Activated B cell treated with CpG ODN at 0.5 μM for 24 hours (primary cell): ENCODE measurements around the gene VAMP4. TPM values are rescaled to one million over a fixed set of nuclear protein-coding genes. Genes with fewer than 3 reads are reported as not detected.
A peak's percentile ranks its signal among the peaks of the same experiment; 100 is the strongest.

Experiments used
- ATAC-seq: fragments of 200-7000 bp; cut with Tn5 transposase; one replicate; pipeline ENCODE4 v1.10.0; 2021; ENCODE audit warnings: low read depth, mild to moderate bottlenecking, moderate library complexity
- CTCF ChIA-PET: fragments of 350-600 bp; sonication (Branson Sonifier 250); formaldehyde crosslinking; loops from one replicate; lab custom pipeline; 2021; ENCODE audit warnings: antibody characterized with exemption; lab: Charles Lee
- POLR2A ChIA-PET: fragments of 350-600 bp; sonication (Branson Sonifier 250); formaldehyde crosslinking; loops from one replicate; lab custom pipeline; 2021; ENCODE audit warnings: antibody characterized with exemption; lab: Charles Lee
- DNase-seq: peaks from one replicate; pipeline ENCODE4 v3.0.0; 2022
- H3K27ac Mint-ChIP-seq: one replicate; pipeline ENCODE4 v1.8.0; 2020; ENCODE audit warnings: mixed read lengths
- H3K27me3 Mint-ChIP-seq: one replicate; pipeline ENCODE4 v1.8.0; 2021; ENCODE audit warnings: mixed read lengths
- H3K36me3 Mint-ChIP-seq: one replicate; pipeline ENCODE4 v1.8.0; 2021; ENCODE audit warnings: low read depth, mixed read lengths
- H3K4me1 Mint-ChIP-seq: one replicate; pipeline ENCODE4 v1.8.0; 2021; ENCODE audit warnings: mixed read lengths
- H3K4me3 Mint-ChIP-seq: one replicate; pipeline ENCODE4 v1.8.0; 2020; ENCODE audit warnings: mild to moderate bottlenecking, mixed read lengths
- H3K9me3 Mint-ChIP-seq: one replicate; pipeline ENCODE4 v1.8.0; 2020; ENCODE audit warnings: mixed read lengths
- intact Hi-C: fragments of 100-400 bp; cut with micrococcal nuclease; formaldehyde crosslinking; loops from one replicate; pipeline ENCODE4 v1.15.1; 2024
- total RNA-seq: library from RNA; stranded (reverse); gene quantifications from 2 replicates; pipeline ENCODE4 v1.2.3, GENCODE V29; 2022
- TF ChIP-seq, protein P1 (sequence below): fragments of 200-600 bp; IDR thresholded peaks from one replicate; pipeline ENCODE4 v1.8.0; 2022; ENCODE audit warnings: antibody characterized with exemption, mild to moderate bottlenecking

VAMP4 gene
- total RNA-seq, 1 donor from 2014 or later: 10.5 TPM

- TF ChIP-seq, protein P1, sequence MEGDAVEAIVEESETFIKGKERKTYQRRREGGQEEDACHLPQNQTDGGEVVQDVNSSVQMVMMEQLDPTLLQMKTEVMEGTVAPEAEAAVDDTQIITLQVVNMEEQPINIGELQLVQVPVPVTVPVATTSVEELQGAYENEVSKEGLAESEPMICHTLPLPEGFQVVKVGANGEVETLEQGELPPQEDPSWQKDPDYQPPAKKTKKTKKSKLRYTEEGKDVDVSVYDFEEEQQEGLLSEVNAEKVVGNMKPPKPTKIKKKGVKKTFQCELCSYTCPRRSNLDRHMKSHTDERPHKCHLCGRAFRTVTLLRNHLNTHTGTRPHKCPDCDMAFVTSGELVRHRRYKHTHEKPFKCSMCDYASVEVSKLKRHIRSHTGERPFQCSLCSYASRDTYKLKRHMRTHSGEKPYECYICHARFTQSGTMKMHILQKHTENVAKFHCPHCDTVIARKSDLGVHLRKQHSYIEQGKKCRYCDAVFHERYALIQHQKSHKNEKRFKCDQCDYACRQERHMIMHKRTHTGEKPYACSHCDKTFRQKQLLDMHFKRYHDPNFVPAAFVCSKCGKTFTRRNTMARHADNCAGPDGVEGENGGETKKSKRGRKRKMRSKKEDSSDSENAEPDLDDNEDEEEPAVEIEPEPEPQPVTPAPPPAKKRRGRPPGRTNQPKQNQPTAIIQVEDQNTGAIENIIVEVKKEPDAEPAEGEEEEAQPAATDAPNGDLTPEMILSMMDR: no peak
- Mint-ChIP-seq H3K27me3 (peaks cover 6% of the 10 kb centered on the region), H3K36me3 (peaks cover 38% of the 10 kb centered on the region), H3K4me3 (peak within 1 kb of the TSS; percentile 99), H3K9me3 (no peaks in the 10 kb centered on the region), H3K4me1 (peaks cover 43% of the 10 kb centered on the region), H3K27ac (peak within 1 kb of the TSS; percentile 94)
- ATAC-seq: peak; percentile 94
- intact Hi-C loops: loop anchor here (1.0 to 5.0 kb wide), 7 partner anchors 39 to 1036 kb away; partner anchors contain the start of genes DNM3, PIGC, PRRC2C and VAMP4
- ChIA-PET CTCF (interaction anchor here (1.4 kb wide), 1 partner anchor 39 kb away, joined by 3 read pairs; no protein-coding TSS in a partner anchor), POLR2A (interaction anchor here (0.8 to 3.5 kb wide), 8 partner anchors 17 to 1887 kb away, joined by 3 to 86 read pairs (median 5); partner anchors contain the start of genes PRRC2C, SCYL3 and VAMP4)
- DNase-seq: peak; percentile 91
Observed at GRCh38 chr1:171781176-171781875, 39.5 kb upstream of the VAMP4 start, which contains the start of gene METTL13. METTL13 (plus strand) TSS chr1:171781660; CDS start chr1:171781968, 308 bp downstream.

DNA sequence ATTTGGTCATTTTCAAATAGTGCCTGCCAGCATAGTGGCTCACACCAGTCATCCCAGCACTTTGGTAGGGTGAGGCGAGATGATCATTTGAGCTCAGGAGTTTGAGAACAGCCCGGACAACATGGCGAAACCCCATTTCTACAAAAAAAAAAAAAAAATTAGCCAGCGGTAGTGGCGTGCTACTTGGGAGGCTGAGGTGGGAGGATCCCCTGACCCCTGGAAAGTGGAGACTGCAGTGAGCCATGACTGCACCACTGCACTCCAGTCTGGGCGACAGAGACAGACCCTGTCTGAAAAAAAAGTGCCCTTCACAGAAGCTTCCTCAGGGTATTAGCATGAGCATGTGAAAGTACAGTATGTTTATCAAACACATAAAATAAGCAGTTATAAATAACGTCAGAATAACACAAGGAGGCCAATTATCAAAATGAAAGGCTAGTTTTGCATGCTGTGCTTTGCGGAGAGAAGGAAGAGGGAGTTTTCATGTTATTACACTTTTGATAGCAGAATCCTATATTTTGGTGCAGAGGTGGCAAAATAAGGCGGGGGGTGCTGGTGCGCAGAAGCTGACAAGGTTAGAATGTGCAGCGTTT, 38.8 kb upstream of the VAMP4 start:
- peaks cover 43% of the 10 kb centered on the region for H3K4me1 Mint-ChIP-seq
- intact Hi-C loops: loop anchor here (1.0 to 5.0 kb wide), 7 partner anchors 38 to 1037 kb away; partner anchors contain the start of genes DNM3, PIGC, PRRC2C and VAMP4
- CTCF ChIA-PET: interaction anchor here (1.4 kb wide), 1 partner anchor 38 kb away, joined by 3 read pairs; no protein-coding TSS in a partner anchor
- ATAC-seq (no peak), DNase-seq (no peak)
- peaks cover 10% of the 10 kb centered on the region for H3K27me3 Mint-ChIP-seq
- TF ChIP-seq, protein P1: no peak
- peak overlapping the region; percentile 99 for H3K4me3 Mint-ChIP-seq
- peak overlapping the region; percentile 94 for H3K27ac Mint-ChIP-seq
- POLR2A ChIA-PET: interaction anchor here (0.8 to 3.5 kb wide), 7 partner anchors 39 to 1887 kb away, joined by 3 to 86 read pairs (median 4); partner anchors contain the start of genes PRRC2C, SCYL3 and VAMP4
- H3K9me3 Mint-ChIP-seq: no peaks in the 10 kb centered on the region
- peaks cover 31% of the 10 kb centered on the region for H3K36me3 Mint-ChIP-seq

DNA sequence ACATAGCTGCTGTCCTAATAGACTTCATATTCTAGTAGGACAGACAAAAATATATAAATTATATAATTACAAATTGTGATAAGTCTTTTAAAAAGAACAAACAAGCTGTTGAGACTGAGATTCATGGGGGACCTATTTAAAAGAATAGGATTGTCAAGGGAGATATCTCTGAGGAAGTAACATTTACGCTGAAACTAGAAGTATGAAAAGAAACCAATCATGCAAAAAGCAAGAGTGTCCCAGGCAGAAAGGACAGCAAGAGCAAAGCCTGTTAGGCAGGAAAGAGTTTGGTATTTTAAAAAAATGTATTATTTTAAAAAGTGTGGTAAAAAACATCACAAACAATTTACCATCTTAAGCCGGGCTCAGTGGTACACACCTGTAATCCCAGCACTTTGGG, 30.4 kb upstream of the VAMP4 start:
- Mint-ChIP-seq H3K9me3 (no peaks in the 10 kb centered on the region), H3K4me1 (peaks cover 8% of the 10 kb centered on the region), H3K36me3 (no peaks in the 10 kb centered on the region), H3K27me3 (peaks cover 16% of the 10 kb centered on the region), H3K27ac (no peak overlapping the region), H3K4me3 (no peak overlapping the region)
- intact Hi-C loops: no loop called here
- DNase-seq (no peak), ATAC-seq (no peak)
- ChIA-PET CTCF (no interaction called here), POLR2A (no interaction called here)
- TF ChIP-seq, protein P1: no peak

DNA sequence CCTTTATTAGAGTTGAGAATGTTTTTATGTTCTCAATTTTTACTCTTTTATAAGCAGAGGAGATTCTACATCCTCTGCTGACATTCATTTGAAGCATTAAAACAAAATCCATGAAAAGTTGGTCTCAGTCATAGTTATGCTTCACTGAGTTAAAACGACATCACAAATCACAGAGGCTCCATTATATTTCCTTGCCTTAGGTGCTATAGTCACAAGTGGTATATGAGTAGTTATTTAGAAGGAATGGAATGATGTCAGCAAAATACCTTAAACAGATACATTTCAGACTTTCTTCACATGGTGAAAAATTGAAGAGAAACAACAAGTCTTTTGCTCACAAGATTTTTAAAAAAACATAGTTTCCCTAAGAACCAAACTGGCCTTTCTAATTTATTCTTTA, 27.9 kb upstream of the VAMP4 start:
- Mint-ChIP-seq H3K27me3 (peaks cover 7% of the 10 kb centered on the region), H3K4me3 (no peak overlapping the region), H3K4me1 (peaks cover 8% of the 10 kb centered on the region), H3K36me3 (no peaks in the 10 kb centered on the region), H3K27ac (no peak overlapping the region), H3K9me3 (no peaks in the 10 kb centered on the region)
- TF ChIP-seq, protein P1: no peak
- POLR2A ChIA-PET: no interaction called here
- intact Hi-C loops: no loop called here
- no peak for DNase-seq
- ATAC-seq: no peak
- CTCF ChIA-PET: no interaction called here

GRCh38 chr1:171769171-171769570, 27.3 kb upstream of the VAMP4 start:
- no peak overlapping the region for H3K4me3 Mint-ChIP-seq
- peaks cover 8% of the 10 kb centered on the region for H3K4me1 Mint-ChIP-seq
- no peak for DNase-seq
- POLR2A ChIA-PET: no interaction called here
- no peaks in the 10 kb centered on the region for H3K9me3 Mint-ChIP-seq
- TF ChIP-seq, protein P1: no peak
- CTCF ChIA-PET: no interaction called here
- H3K27ac Mint-ChIP-seq: no peak overlapping the region
- H3K27me3 Mint-ChIP-seq: peaks cover 5% of the 10 kb centered on the region
- no peaks in the 10 kb centered on the region for H3K36me3 Mint-ChIP-seq
- ATAC-seq: no peak
- intact Hi-C loops: no loop called here
